Measurements from ENCODE around the gene HNF4A. TPM values are rescaled to one million over a fixed set of nuclear protein-coding genes. Genes with fewer than 3 reads are reported as not detected.

HNF4A gene
- total and polyA plus RNA-seq, 2 of the 13 experiments (the other 11 are each of a cell fraction or from before 2014, with no cell fraction given) = 80.9 to 169 TPM

GRCh38 chr20:44471481-44471882 is 116.0 kb downstream of the HNF4A start (continued):
- TF ChIP-seq HMG20B (CRISPR knock-in tag; conservative IDR thresholded peaks at IDR 0.05) (peak; percentile 64; the same call in 1 of the 2 replicates), ZZZ3 (CRISPR knock-in tag; IDR thresholded peaks at IDR 0.05; ENCODE audit: borderline replicate concordance) (no peak), DNMT1 (CRISPR knock-in tag; IDR thresholded peaks at IDR 0.05) (0 out of 2 replicates have a peak, but pooled peaks have one; percentile 27), KDM5A (IDR thresholded peaks at IDR 0.05; ENCODE audit: borderline replicate concordance, low read length) (0 out of 2 replicates have a peak, but pooled peaks have one; percentile 38), ZBTB43 (CRISPR knock-in tag; conservative IDR thresholded peaks at IDR 0.05) (no peak), ZBTB49 (CRISPR knock-in tag; IDR thresholded peaks at IDR 0.05; ENCODE audit: borderline replicate concordance) (0 out of 2 replicates have a peak, but pooled peaks have one; percentile 88), ZNF557 (CRISPR knock-in tag; IDR thresholded peaks at IDR 0.05) (no peak), NRL (CRISPR knock-in tag; IDR thresholded peaks at IDR 0.05; ENCODE audit: borderline replicate concordance) (no peak), PREB (CRISPR knock-in tag; IDR thresholded peaks at IDR 0.05) (no peak), CTCF (CRISPR knock-in tag; IDR thresholded peaks at IDR 0.05) (peak; percentile 99), ZNF776 (CRISPR knock-in tag; IDR thresholded peaks at IDR 0.05) (no peak), DRAP1 (CRISPR knock-in tag; IDR thresholded peaks at IDR 0.05) (peak; percentile 45; the same call in 1 of the 2 replicates), MEIS1 (CRISPR knock-in tag; IDR thresholded peaks at IDR 0.05; ENCODE audit: borderline replicate concordance) (peak; percentile 62; the same call in 1 of the 2 replicates), STAT5B (CRISPR knock-in tag; IDR thresholded peaks at IDR 0.05) (0 out of 2 replicates have a peak, but pooled peaks have one; percentile 83), NFKBIZ (CRISPR knock-in tag; IDR thresholded peaks at IDR 0.05) (0 out of 2 replicates have a peak, but pooled peaks have one; percentile 36), TFE3 (CRISPR knock-in tag; IDR thresholded peaks at IDR 0.05) (0 out of 2 replicates have a peak, but pooled peaks have one; percentile 43), GZF1 (CRISPR knock-in tag; IDR thresholded peaks at IDR 0.05) (no peak), NONO (IDR thresholded peaks at IDR 0.05) (no peak), NONO (CRISPR knock-in tag; conservative IDR thresholded peaks at IDR 0.05) (no peak), ZFP41 (CRISPR knock-in tag; IDR thresholded peaks at IDR 0.05; ENCODE audit: borderline replicate concordance) (no peak), ZNF792 (CRISPR knock-in tag; IDR thresholded peaks at IDR 0.05) (0 out of 2 replicates have a peak, but pooled peaks have one; percentile 45), RELA (CRISPR knock-in tag; IDR thresholded peaks at IDR 0.05) (0 out of 2 replicates have a peak, but pooled peaks have one; percentile 55), ZNF234 (CRISPR knock-in tag; conservative IDR thresholded peaks at IDR 0.05) (no peak)
